NCI-H187 treated with DMSO at 0.1 percent for 48 hours (cell line): ENCODE measurements around the gene TLK1.

Source experiments
- DNase-seq: peaks from one replicate; lab custom pipeline; 2025; lab: John Stamatoyannopoulos, UW

Gene TLK1

DNA sequence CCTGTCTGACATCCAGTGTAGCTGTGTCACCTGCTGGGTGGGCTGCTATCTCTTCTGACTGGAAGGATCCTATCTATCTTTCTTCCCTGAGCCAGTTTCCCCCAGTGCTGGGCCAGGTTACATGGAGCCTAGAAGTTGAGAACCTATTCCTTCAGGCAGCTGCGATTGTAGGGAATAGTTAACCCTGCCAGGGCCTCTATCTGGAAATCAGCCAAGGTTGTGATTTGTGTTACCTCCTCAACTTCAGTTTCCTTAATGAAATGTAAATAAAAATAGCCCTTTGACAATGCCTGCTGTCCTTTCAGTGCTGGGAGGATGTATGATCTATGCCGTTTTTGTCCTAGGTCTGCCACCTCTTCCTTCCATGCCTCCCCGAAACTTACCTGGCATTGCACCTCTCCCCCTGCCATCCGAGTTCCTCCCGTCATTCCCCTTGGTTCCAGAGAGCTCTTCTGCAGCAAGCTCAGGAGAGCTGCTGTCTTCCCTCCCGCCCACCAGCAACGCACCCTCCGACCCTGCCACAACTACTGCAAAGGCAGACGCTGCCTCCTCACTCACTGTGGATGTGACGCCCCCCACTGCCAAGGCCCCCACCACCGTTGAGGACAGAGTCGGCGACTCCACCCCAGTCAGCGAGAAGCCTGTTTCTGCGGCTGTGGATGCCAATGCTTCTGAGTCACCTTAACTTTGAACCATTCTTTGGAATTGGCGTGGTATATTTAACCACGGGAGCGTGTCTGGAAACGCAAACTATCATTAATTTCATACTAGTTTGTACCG, 195.1 kb downstream of the TLK1 start:
- no peak for DNase-seq

DNA sequence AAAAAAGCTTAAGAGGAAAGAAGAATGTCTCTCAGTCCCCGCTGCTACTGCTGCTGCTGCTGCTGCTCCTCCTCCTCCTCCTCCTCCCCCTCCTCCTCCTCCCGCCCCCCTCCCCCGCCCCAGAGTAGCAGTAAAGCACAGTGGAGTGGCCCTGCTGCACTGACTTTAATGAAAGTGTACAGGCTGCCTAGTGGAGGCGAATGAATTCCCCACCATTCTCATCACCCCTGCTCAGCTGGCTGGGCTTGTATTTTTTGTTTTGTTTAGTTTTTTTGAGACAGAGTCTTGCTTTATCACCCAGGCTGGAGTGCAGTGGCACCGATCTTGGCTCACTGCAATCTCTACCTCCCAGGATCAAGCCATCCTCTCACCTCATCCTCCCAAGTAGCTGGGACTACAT, 197.3 kb downstream of the TLK1 start:
- DNase-seq, result no peak

DNA sequence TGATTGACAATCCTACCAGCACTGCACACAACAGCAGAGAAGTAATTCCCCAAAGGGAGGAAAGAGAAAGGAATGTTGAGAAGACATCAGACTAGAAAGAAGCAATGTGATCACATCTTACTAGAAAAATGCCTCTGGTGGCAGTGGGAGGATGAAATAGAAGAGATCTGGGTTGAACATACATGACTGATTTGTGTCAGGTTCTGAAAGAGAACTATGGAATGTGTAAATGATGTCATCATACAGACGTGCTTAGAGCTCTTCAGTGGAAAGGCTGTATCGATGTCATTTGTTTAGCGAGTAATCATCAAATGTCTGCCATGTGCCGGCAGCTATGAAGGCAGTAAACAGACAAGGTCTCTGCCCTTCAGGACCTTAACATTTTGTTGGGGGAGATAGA, 206.8 kb downstream of the TLK1 start:
- DNase-seq, result no peak

DNA sequence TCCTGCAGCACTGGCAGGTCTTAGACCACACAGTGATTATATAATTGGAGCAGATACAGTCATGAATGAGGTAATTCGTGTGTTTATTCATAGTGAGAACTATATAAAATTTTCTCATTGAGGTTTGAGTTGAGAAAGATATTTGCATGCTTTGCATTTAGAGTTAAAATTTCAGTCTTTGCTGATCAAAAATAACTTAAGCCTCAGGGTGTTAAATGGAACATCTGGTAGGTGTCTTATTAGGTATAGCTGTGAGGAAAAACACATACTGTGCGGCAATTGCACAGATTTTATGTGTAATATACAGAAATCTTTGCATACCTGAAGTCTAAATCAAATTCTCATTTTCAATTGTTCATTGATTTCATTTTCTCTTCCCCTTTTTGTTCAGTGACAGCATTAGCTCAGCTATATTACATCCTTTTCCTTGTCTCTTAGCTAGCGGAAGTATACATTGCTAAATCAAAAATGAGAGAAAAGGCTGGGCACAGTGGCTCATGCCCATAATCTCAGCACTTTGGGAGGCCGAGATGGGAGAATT, 210.4 kb downstream of the TLK1 start:
- DNase-seq, result no peak

GRCh38 chr2:170949415-170949814, 211.3 kb downstream of the TLK1 start:
- no peak for DNase-seq

- DNase-seq, result no peak
These were observed 216.1 kb downstream of the TLK1 start for GRCh38 chr2:170944545-170944944.

DNA sequence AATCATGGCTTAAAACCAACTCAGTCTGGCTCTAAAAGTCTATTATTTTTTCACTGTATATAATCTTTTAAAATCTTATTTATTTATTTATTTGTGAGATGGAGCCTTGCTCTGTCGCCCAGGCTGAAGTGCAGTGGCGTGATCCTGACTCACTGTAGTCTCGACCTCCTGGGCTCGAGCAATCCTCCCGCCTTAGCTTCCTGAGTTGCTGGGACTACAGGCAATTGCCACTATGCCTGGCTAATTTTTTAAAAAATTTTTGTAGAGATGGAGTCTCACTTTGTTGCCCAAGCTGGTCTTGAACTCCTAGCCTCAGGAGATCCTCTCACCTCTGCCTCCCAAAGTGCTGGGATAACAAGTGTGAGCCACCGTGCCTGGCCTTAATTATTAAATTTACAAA, 217.1 kb downstream of the TLK1 start:
- DNase-seq, result no peak

DNA sequence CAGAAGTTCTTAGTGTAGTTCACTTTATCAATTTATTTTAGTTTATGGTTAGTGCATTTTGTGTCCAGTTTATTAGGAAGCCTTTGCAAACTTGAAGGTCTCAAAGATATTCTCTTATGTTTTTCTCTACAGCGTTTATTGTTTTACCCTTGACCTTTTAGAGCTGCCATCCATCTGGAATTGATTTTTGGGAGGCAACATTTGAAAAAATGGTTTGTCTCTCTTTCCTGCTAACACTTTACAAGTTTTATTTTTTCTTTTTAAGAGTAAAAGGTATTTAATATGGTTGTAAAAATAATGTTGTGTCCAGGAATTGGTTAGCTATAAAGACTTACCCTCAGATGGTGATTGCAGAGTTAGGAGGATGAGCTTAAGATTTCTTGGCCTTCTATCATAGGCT, 217.7 kb downstream of the TLK1 start:
- no peak for DNase-seq

DNA sequence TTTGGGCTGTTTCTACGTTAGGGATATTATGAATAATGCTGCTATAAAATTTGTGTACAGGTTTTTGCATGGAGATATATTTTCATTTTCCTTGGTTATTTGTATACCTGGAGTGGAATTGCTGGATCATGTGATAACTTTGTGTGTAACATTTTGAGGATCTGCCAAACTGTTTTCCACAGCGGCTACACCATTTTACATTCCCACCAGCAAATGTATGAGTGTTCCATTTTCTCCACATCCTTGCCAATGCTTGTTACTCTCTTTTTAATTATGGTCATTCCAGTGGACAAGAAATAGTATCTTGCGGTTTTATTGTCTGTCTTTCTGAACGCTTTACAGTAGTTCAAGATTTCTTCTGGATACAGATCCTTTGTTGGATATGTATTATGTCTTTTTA, 218.1 kb downstream of the TLK1 start:
- no peak for DNase-seq
